SK-N-SH treated with all-trans-retinoic acid at 6 μM for 48 hours (cell line): Measurements from ENCODE around the gene OR4C5.
"Not testable (repeated sequence)": the region's sequence is repeated elsewhere in the genome, so short reads cannot be mapped to it uniquely, and the experiment has no call there.

Source experiments
- ATAC-seq: fragments of 200-7000 bp; cut with Tn5 transposase; 3 replicates; pipeline ENCODE4 v1.9.1; 2020; ENCODE audit warnings: mild to moderate bottlenecking, moderate library complexity
- ARNTL ChIP-seq: fragments of 450-650 bp; formaldehyde crosslinking; IDR thresholded peaks from 2 replicates; pipeline ENCODE4 v1.5.0; 2020; ENCODE audit warnings: low read depth, mild to moderate bottlenecking, moderate library complexity, borderline replicate concordance
- CSDC2 ChIP-seq: fragments of 250-450 bp; sonication (Bioruptor Pico); IDR thresholded peaks from 2 replicates; pipeline ENCODE4 v1.5.0; 2020; ENCODE audit warnings: mild to moderate bottlenecking, moderate library complexity
- CSRNP3 ChIP-seq: fragments of 250-450 bp; sonication (Bioruptor Pico); IDR thresholded peaks from 2 replicates; pipeline ENCODE4 v1.5.1; 2021; ENCODE audit warnings: mild to moderate bottlenecking, moderate library complexity
- ESRRG ChIP-seq: fragments of 250-450 bp; sonication (Bioruptor Pico); IDR thresholded peaks from 2 replicates; pipeline ENCODE4 v1.6.1; 2021; ENCODE audit warnings: mild to moderate bottlenecking
- GLIS3 ChIP-seq: fragments of 250-450 bp; sonication (Bioruptor Pico); IDR thresholded peaks from 2 replicates; pipeline ENCODE4 v1.5.0; 2020; ENCODE audit warnings: mild to moderate bottlenecking, moderate library complexity
- ISL1 ChIP-seq: fragments of 250-450 bp; sonication (Bioruptor Pico); IDR thresholded peaks from 2 replicates; pipeline ENCODE4 v2.1.2; 2022; ENCODE audit warnings: mild to moderate bottlenecking, moderate library complexity
- OSR1 ChIP-seq: fragments of 250-450 bp; sonication (Bioruptor Pico); IDR thresholded peaks from 2 replicates; pipeline ENCODE4 v1.8.0; 2022; ENCODE audit warnings: moderate library complexity, mild to moderate bottlenecking, inconsistent platforms
- POU6F1 ChIP-seq: fragments of 250-450 bp; sonication (Bioruptor Pico); IDR thresholded peaks from 2 replicates; pipeline ENCODE4 v1.8.0; 2021; ENCODE audit warnings: low read depth, mild to moderate bottlenecking, moderate library complexity, borderline replicate concordance
- PPARA ChIP-seq: fragments of 250-450 bp; sonication (Bioruptor Pico); IDR thresholded peaks from 2 replicates; pipeline ENCODE4 v1.5.0; 2020; ENCODE audit warnings: mild to moderate bottlenecking, borderline replicate concordance
- RARB ChIP-seq: fragments of 250-450 bp; sonication (Bioruptor Pico); IDR thresholded peaks from 2 replicates; pipeline ENCODE4 v1.8.0; 2021; ENCODE audit warnings: mild to moderate bottlenecking, moderate library complexity
- SNAI2 ChIP-seq: fragments of 250-450 bp; sonication (Bioruptor Pico); IDR thresholded peaks from 2 replicates; pipeline ENCODE4 v1.5.0; 2020; ENCODE audit warnings: mild to moderate bottlenecking, moderate library complexity
- TCF4 ChIP-seq: fragments of 250-450 bp; sonication (Bioruptor Pico); IDR thresholded peaks from 2 replicates; pipeline ENCODE4 v1.8.0; 2021; ENCODE audit warnings: mild to moderate bottlenecking, moderate library complexity, borderline replicate concordance
- TOX ChIP-seq: fragments of 250-450 bp; sonication (Bioruptor Pico); IDR thresholded peaks from 2 replicates; pipeline ENCODE4 v1.8.0; 2021; ENCODE audit warnings: mild to moderate bottlenecking, moderate library complexity, borderline replicate concordance
- TSHZ2 ChIP-seq: fragments of 250-450 bp; sonication (Bioruptor Pico); IDR thresholded peaks from 2 replicates; pipeline ENCODE4 v1.5.0; 2020; ENCODE audit warnings: mild to moderate bottlenecking, moderate library complexity
- ZC3H10 ChIP-seq: fragments of 250-450 bp; sonication (Bioruptor Pico); IDR thresholded peaks from 2 replicates; pipeline ENCODE4 v1.5.1; 2021; ENCODE audit warnings: mild to moderate bottlenecking, moderate library complexity
- ZFP3 ChIP-seq: fragments of 250-450 bp; sonication (Bioruptor Pico); IDR thresholded peaks from 2 replicates; pipeline ENCODE4 v1.5.0; 2020; ENCODE audit warnings: mild to moderate bottlenecking, moderate library complexity
- ZNF565 ChIP-seq: fragments of 450-650 bp; formaldehyde crosslinking; conservative IDR thresholded peaks from 2 replicates; pipeline ENCODE4 v1.5.0; 2020; ENCODE audit warnings: low read depth, mild to moderate bottlenecking, moderate library complexity
- ZNF70 ChIP-seq: fragments of 450-650 bp; formaldehyde crosslinking; IDR thresholded peaks from 2 replicates; pipeline ENCODE4 v1.5.0; 2020; ENCODE audit warnings: mild to moderate bottlenecking, moderate library complexity
- ZNF8 ChIP-seq: fragments of 450-650 bp; formaldehyde crosslinking; IDR thresholded peaks from 2 replicates; pipeline ENCODE4 v1.5.0; 2020; ENCODE audit warnings: mild to moderate bottlenecking, moderate library complexity

Gene OR4C5

GRCh38 chr11:48354013-48354412 is 12.3 kb downstream of the OR4C5 start:
- TF ChIP-seq SNAI2 = no peak
- TF ChIP-seq, all 23 proteins: peak for 0
- ATAC-seq = no peak

GRCh38 chr11:48346286-48346685 is 20.0 kb downstream of the OR4C5 start:
- not testable (repeated sequence) for ATAC-seq

- ATAC-seq = not testable (repeated sequence)
Measured at GRCh38 chr11:48342505-48342904, 23.8 kb downstream of the OR4C5 start.

- TF ChIP-seq ESRRG (no peak), ZNF8 (no peak), CSDC2 (CRISPR knock-in tag) (no peak), ZNF70 (no peak), ARNTL (no peak), SNAI2 (no peak), TCF4 (no peak), TOX (CRISPR knock-in tag) (no peak), ISL1 (CRISPR knock-in tag) (no peak), POU6F1 (CRISPR knock-in tag) (no peak), GLIS3 (CRISPR knock-in tag) (no peak), CSRNP3 (CRISPR knock-in tag) (no peak), OSR1 (CRISPR knock-in tag) (no peak), PPARA (CRISPR knock-in tag) (no peak), RARB (CRISPR knock-in tag) (no peak), ZNF565 (CRISPR knock-in tag) (no peak), TSHZ2 (CRISPR knock-in tag) (no peak), ZC3H10 (CRISPR knock-in tag) (no peak), ZFP3 (CRISPR knock-in tag) (no peak)
- ATAC-seq = no peak
Measured at GRCh38 chr11:48341466-48341865, 24.8 kb downstream of the OR4C5 start.

- not testable (repeated sequence) for ATAC-seq
Measured at GRCh38 chr11:48324620-48325019, 41.6 kb downstream of the OR4C5 start, which contains the start of gene OR4C3. Gene OR4C3, plus strand, starts transcription at chr11:48324920. Its CDS starts 102 bp downstream, at chr11:48325022.

- ATAC-seq = not testable (repeated sequence)
Measured at GRCh38 chr11:48319813-48320212, 46.5 kb downstream of the OR4C5 start.
